ENCODE results near the gene CHDH.

DNA sequence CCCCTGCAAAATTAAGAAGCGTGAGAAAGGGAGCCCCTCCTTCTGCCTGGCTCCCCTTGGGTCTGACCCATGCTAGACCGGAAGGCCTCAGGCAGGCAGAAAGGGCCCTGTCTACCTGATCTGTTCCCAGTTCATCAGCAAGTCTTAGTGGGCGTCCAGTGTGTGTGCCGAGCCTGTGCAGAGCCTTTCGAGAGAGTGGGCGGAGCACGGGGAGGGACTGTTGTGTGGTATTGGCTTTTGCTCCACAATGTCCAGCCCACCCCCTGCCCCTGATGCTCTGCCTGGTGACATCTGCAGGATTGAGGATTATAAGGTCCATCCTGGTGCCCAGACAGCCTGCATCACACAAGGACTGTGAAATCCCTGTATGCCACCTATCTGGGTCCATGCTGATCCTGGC is 82.9 kb downstream of the CHDH start:
- TF ChIP-seq, protein P1, sequence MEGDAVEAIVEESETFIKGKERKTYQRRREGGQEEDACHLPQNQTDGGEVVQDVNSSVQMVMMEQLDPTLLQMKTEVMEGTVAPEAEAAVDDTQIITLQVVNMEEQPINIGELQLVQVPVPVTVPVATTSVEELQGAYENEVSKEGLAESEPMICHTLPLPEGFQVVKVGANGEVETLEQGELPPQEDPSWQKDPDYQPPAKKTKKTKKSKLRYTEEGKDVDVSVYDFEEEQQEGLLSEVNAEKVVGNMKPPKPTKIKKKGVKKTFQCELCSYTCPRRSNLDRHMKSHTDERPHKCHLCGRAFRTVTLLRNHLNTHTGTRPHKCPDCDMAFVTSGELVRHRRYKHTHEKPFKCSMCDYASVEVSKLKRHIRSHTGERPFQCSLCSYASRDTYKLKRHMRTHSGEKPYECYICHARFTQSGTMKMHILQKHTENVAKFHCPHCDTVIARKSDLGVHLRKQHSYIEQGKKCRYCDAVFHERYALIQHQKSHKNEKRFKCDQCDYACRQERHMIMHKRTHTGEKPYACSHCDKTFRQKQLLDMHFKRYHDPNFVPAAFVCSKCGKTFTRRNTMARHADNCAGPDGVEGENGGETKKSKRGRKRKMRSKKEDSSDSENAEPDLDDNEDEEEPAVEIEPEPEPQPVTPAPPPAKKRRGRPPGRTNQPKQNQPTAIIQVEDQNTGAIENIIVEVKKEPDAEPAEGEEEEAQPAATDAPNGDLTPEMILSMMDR (IDR thresholded peaks at IDR 0.05): no peak
- TF ChIP-seq POLR2A (IDR thresholded peaks at IDR 0.05): no peak
